ENCODE measurements around the gene OSBPL1A.

DNA sequence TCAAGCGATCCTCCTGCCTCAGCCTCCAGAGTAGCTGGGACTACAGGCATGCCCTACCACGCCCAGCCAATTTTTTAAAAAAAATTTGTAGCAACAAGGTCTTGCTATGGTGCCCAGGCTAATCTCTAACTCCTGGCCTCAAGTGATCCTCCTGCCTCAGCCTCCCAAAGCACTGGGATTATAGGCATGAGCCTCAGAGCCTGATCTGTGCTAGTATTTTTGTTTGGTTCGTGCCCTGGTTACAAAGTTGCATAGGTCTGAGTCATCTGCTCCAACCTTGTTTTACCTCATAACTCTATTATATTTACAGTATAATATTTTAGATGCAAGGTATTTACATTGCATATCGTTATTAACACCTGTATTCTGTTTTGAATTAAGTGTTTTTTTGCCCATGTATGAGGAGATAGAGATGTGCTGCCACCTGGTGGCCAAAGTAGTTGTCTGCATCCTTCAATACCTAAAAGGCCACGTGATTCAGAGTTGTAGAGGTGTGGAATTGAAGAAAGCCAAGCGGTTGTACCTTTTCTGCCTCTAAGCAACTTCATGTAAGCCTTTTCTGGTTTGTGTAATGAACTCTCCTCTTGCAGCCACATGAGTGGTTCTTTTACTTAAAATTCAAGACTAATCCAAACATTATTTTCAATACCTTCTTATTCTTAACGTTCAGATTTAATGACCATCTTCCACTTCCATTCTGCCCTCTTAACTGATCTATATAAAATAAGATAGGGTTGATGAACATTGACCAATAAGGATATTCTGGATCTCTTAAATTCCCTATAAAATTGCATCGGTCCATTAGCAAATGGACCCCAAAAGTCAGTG, 278.7 kb downstream of the OSBPL1A start:
- TF ChIP-seq, protein P1, sequence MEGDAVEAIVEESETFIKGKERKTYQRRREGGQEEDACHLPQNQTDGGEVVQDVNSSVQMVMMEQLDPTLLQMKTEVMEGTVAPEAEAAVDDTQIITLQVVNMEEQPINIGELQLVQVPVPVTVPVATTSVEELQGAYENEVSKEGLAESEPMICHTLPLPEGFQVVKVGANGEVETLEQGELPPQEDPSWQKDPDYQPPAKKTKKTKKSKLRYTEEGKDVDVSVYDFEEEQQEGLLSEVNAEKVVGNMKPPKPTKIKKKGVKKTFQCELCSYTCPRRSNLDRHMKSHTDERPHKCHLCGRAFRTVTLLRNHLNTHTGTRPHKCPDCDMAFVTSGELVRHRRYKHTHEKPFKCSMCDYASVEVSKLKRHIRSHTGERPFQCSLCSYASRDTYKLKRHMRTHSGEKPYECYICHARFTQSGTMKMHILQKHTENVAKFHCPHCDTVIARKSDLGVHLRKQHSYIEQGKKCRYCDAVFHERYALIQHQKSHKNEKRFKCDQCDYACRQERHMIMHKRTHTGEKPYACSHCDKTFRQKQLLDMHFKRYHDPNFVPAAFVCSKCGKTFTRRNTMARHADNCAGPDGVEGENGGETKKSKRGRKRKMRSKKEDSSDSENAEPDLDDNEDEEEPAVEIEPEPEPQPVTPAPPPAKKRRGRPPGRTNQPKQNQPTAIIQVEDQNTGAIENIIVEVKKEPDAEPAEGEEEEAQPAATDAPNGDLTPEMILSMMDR (IDR thresholded peaks at IDR 0.05) = peak; percentile 84 to 96 (median 94)
- no peak for TF ChIP-seq POLR2A (IDR thresholded peaks at IDR 0.05)

Measured in Peyer's patch (tissue), 4 donors.